ENCODE measurements around the gene THSD8. TPM values are rescaled to one million over a fixed set of nuclear protein-coding genes. Genes with fewer than 3 reads are reported as not detected.
"Not testable (repeated sequence)": the region's sequence is repeated elsewhere in the genome, so short reads cannot be mapped to it uniquely, and the experiment has no call there.

Gene THSD8
- total RNA-seq, 1 donor from 2014 or later: 0.82 TPM

DNA sequence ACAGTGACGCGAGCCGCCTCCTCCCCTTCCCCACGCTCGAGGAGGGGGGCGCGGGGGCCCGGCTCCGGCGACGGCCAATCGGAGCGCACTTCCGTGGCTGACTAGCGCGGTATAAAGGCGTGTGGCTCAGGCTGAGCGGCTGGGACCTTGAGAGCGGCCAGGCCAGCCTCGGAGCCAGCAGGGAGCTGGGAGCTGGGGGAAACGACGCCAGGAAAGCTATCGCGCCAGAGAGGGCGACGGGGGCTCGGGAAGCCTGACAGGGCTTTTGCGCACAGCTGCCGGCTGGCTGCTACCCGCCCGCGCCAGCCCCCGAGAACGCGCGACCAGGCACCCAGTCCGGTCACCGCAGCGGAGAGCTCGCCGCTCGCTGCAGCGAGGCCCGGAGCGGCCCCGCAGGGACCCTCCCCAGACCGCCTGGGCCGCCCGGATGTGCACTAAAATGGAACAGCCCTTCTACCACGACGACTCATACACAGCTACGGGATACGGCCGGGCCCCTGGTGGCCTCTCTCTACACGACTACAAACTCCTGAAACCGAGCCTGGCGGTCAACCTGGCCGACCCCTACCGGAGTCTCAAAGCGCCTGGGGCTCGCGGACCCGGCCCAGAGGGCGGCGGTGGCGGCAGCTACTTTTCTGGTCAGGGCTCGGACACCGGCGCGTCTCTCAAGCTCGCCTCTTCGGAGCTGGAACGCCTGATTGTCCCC, 10.4 kb upstream of the THSD8 start, which contains the start of gene JUNB:
JUNB (plus strand) TSS at position 142 of the 706 bp plus-strand sequence; CDS start at position 428, 286 bp downstream.
- FAIRE-seq: no peak
- DNase-seq (ENCODE audit: low spot score in 2 of 2): peak; percentile 89 to 96

DNA sequence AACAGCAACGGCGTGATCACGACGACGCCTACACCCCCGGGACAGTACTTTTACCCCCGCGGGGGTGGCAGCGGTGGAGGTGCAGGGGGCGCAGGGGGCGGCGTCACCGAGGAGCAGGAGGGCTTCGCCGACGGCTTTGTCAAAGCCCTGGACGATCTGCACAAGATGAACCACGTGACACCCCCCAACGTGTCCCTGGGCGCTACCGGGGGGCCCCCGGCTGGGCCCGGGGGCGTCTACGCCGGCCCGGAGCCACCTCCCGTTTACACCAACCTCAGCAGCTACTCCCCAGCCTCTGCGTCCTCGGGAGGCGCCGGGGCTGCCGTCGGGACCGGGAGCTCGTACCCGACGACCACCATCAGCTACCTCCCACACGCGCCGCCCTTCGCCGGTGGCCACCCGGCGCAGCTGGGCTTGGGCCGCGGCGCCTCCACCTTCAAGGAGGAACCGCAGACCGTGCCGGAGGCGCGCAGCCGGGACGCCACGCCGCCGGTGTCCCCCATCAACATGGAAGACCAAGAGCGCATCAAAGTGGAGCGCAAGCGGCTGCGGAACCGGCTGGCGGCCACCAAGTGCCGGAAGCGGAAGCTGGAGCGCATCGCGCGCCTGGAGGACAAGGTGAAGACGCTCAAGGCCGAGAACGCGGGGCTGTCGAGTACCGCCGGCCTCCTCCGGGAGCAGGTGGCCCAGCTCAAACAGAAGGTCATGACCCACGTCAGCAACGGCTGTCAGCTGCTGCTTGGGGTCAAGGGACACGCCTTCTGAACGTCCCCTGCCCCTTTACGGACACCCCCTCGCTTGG, 9.6 kb upstream of the THSD8 start:
- FAIRE-seq: no peak
- peak; percentile 43 to 65 for DNase-seq (ENCODE audit: low spot score in 2 of 2)

DNA sequence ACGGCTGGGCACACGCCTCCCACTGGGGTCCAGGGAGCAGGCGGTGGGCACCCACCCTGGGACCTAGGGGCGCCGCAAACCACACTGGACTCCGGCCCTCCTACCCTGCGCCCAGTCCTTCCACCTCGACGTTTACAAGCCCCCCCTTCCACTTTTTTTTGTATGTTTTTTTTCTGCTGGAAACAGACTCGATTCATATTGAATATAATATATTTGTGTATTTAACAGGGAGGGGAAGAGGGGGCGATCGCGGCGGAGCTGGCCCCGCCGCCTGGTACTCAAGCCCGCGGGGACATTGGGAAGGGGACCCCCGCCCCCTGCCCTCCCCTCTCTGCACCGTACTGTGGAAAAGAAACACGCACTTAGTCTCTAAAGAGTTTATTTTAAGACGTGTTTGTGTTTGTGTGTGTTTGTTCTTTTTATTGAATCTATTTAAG, 9.0 kb upstream of the THSD8 start:
- no peak for DNase-seq (ENCODE audit: low spot score in 2 of 2)
- FAIRE-seq: no peak

DNA sequence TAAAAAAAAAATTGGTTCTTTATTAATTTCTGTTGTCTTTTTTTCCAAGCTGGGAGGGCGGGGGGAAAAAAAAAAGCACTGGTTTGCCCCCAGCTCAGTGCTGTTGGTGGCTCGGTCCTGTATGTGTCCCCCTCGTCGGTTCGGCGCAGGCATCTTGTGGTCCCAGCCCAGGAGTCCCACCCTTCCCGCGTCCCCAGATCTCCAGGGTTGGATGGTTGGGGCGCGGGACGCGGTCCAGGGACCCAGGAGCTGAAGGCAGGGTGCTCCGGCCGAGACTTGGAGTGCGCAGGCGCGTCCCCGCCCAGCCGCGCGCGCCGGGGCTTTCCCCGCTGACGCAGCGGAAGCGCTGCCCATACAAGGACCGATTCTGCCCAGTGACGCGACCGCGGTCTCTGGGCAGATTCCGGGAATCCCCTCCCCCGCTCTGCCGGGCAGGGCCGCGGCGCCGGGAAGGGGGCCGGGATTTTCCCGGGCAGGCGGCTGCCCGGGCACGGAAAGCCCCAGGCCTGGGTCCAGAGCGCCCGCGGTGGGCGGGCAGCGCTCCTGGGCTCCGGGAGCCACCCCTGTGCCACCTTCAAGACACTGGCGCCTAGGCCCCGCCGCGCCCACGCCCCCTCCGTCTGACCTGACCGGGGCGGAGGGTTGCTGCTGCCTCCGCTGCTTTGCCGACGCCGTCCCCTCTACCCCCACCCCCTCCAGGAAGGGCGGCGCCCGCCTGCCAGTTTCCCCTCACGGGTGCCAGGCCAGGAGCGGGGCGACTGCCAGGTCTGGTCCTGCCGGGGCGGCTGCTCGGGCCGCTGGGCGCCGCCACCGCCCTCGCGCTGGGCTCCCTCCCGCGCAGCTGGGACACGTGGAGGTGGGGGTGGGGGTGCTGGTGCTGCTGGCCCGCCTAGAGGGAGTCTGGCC, 8.3 kb upstream of the THSD8 start:
- no peak for FAIRE-seq
- peak; percentile 97 to 100 for DNase-seq (ENCODE audit: low spot score in 2 of 2)

DNA sequence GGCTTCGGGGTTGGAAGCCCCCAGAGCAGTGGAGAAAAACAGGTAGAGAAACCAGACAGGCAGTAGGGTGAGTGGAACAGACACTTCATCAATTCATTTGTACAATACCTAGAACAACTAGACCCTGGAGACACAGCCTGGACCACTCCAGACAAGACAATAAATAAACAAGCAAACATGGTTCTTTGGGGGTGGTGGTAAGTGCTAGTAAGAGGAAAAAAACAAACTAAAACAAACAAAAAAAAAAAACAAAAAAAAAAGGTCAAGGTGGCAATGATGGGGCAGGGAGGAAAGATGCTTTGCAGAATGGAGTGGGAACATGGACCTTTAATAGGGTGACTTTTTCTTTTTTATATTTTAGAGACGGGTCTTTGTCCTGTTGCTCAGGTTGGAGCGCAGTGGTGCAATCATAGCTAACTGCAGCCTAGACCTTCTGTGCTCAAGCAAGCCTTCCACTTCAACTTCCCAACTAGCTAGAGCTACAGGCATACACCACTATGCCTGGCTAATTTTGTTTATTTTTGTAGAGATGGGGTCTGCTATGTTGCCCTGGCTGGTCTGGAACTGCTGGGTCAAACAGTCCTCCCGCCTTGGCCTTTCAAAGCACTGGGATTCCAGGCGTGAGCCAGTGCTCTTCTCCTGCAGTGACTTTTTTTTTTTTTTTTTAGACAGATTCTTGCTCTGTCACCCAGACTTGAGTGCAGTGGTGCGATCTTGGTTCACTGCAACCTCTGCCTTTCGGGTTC, 7.5 kb upstream of the THSD8 start:
- FAIRE-seq (no peak), DNase-seq (ENCODE audit: low spot score in 2 of 2) (no peak)

DNA sequence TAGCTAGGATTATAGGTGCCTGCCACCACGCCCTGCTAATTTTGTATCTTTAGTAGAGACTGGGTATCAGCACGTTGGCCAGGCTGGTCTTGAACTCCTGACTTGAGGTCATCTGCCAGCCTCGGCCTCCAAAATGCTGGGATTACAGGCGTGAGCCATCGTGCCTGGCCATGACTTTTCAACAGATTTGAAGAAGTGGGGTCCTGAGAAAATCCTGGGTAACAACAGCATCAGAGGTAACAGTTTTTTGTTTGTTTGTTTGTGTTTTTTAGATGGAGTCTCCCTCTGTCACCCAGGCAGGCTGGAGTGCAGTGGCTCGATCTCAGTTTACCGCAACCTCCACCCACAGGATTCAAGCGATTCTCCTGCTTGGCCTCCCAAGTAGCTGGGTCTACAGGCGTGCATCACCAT, 6.9 kb upstream of the THSD8 start:
- DNase-seq (ENCODE audit: low spot score in 2 of 2): no peak
- FAIRE-seq: no peak

DNA sequence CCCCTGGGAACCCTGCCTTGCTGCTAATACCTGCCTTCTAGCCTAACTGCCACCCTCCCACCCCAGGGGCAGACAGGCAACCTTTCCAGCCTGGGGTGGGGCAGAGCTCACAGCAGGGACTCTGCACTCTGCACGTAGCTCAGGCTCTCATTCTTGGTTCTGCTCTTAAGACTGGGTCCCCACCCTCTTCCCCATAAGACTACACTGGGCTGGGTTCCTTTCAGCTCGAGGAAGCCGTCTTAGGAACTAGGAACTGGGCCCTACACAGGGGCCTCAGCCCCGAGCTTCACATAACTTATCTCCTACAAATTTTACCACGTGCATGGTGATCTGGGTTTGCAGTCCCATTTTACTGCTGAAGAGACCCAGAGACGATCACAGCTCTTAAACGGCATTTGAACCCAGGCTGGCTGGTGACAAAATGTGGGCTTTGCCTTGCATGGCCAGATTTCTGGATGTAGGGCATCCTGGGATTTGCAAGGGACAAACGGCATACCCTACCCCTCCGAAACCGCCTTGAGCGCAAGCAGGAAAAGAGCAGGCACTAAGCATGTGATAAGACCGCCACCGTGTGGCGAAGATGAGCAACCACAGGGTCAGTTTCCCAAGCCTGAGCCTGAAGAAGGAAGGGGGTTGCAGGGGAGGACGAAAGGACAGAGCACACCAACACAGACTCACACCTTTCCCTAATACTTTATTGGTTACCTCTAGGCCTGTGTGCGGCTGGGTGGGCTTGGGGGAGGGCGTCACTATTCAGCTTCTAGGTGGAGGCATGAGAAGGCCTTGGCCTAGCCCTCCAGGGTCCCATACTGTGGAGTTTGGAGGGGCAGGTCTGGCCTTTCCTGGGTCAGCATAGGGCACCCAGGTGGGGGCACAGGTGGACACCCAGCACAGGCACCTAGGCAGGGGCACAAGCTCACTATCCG, 5.5 kb upstream of the THSD8 start:
- DNase-seq (ENCODE audit: low spot score in 2 of 2) (peak; percentile 64 to 69), FAIRE-seq (no peak)

DNA sequence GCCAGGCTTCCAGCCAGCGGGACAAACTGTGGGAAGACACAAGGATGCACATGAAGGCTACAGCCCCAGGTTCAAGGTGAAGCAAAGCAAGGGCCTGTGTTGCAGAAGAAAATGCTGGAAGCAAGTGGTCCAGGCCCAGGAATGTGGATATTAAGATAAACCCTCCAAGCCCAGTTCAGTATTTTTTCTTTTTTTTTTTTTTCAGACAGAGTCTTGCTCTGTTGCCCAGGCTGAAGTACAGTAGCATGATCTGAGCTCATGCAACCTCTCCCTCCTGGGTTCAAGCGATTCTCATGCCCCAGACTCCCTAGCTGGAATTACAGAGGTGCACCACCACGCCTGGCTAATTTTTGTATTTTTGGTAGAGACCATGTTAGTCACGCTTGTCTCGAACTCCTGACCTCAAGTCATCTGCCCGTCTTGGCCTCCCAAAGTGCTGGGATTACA, 4.7 kb upstream of the THSD8 start:
- FAIRE-seq (no peak), DNase-seq (ENCODE audit: low spot score in 2 of 2) (no peak)

DNA sequence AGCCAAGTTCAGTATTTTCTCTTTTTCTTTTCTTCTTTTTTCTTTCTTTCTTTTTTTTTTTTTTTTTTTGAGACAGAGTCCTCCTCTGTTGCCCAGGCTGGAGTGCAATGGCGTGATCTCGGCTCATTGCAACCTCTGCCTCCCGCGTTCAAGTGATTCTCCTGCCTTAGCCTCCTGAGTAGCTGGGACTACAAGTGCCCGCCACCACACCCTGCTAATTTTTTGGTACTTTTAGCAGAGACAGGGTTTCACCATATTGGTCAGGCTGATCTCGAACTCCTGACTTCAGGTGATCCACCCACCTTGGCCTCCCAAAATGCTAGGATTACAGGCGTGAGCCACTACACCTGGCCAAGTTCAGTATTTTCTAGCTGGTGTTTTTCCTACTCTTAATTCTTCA, 4.3 kb upstream of the THSD8 start:
- DNase-seq (ENCODE audit: low spot score in 2 of 2); FAIRE-seq: not testable (repeated sequence)

DNA sequence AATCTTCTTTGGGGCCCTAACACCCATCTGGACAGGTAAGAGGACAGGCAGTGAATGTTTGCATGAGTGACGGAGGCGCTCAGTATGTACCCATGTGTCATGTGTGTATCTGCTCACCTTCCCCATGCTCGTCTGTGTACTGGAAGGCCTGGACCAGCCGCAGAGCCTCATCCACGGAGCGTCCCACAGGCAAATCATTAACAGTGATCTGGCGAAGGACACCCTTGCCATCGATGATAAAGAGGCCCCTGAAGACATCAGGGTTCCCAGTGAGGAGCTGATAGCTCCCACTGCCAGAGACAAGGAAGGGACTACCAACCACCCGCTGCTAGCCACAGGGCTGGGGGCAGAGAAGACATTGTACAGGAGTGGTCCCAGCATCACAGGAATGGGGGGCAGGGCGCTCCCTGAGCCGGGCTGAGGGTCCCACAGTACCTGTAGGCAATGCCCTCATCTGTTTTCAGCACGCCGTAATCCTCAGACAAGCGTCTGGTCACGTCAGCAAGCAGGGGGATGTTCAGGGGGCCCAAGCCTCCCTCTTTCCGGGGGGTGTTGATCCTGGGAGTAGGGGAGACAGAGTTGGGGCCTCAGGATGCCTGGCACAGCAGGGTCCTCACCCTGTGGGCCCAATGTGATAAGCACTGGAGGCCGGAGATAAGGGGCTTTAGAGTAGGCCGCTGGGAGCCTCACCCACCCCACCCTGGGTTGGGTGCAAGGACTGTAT, 2.0 kb upstream of the THSD8 start:
- FAIRE-seq (no peak), DNase-seq (ENCODE audit: low spot score in 2 of 2) (no peak)

DNA sequence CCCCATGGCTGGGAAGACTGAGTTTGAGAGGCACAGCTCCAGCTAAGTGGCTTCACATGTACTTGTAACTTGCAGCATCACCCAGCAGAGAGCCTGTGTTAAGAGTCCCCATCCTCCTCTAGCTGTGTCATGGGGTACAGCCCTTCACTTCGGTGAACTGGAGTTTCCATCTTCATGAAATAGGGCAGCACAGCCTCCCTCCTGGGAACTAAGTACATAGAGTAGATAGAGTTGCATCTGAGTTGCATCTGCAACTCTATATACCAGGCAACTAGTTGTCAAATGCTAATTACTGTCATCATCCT, 1.5 kb upstream of the THSD8 start:
- no peak for DNase-seq (ENCODE audit: low spot score in 2 of 2)
- FAIRE-seq: no peak

DNA sequence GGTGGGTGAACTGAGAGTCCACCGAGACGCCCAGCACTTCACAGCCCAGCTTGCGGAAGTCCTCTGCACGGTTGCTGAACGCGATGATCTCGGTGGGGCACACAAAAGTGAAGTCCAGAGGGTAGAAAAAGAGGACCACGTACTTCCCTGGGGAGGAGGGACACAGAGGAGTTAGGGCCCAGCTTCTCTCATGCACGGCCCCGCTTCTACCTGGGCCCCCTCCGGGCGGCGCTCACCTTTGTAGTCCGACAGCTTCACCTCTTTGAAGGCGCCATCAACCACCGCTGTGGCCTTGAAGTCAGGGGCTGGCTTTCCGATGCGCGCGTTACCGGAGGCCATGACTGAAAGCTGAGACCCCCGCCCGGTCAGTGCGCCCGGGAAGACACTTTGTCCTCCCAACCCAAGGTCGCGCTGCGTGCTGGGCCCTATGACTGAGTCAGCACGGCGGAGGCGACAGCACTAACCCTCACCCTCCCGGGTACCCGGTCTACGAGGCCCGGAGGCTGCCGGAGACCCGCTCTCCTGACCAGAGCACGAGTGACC, 875 bp upstream of the THSD8 start:
- no peak for FAIRE-seq

DNA sequence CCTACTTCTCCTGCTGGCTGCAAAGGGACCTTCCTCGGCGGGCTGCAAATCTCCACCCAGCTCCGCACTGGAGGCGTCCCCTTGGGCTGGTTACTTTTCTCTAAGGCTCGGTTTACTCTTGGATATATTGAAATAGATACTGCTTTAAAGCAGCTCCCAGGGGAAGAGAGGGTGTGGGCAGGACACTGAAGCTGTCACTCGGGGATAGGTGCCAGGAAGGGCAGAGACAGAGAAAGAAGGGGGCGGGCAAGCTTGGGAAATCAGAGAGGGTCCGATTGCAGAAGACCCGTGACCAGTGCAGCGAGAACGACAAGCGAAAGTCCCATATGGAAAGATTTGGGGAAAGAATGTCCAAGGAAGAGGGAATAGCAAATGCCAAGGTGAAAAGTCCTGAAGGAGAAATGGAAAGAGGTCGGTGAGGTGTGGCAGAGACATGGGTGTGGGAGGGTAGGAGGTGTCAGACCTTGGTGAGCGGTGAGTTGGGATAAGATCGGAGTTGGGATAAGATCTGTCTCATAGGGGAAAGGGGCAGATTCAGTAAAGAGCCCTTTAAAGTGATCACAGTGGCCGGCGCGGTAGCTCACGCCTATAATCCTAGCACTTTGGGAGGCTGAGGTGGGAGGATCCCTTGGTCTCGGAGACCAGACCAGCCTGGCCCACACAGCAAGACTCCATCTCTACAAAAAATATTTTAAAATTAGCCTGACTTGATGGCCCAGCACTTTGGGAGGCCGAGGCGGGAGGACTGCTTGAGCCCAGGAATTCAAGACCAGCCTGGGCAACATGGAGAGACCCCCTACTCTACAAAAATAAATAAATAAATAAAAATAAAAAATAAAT, 618 bp downstream of the THSD8 start:
- DNase-seq (ENCODE audit: low spot score in 2 of 2) (peak; percentile 57 to 59), FAIRE-seq (no peak)

More for the DNA sequence above, 875 bp upstream of the THSD8 start:
- DNase-seq (ENCODE audit: low spot score in 2 of 2): peak in 1 of 2 donors; percentile 49

DNA sequence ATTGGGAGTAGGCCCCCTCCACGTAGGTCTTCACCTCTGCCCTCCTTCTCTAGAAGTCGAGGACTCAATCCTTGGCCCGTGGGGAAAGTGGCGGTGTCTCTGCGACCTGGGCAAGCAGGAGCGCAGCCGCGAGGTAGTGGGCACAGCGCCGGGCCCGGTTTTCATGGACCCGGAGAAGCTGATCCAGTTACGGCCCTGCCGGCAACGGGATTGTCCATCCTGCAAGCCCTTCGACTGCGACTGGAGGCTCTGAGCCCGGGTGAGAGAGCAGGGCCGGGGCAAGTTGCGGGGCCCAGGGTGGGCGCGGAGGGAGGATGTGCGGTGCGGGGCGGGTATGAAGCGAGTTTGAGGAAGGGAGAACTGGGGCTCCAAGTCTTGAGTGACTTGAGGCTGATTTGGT, 2.2 kb downstream of the THSD8 start:
- FAIRE-seq (no peak), DNase-seq (ENCODE audit: low spot score in 2 of 2) (no peak)

DNA sequence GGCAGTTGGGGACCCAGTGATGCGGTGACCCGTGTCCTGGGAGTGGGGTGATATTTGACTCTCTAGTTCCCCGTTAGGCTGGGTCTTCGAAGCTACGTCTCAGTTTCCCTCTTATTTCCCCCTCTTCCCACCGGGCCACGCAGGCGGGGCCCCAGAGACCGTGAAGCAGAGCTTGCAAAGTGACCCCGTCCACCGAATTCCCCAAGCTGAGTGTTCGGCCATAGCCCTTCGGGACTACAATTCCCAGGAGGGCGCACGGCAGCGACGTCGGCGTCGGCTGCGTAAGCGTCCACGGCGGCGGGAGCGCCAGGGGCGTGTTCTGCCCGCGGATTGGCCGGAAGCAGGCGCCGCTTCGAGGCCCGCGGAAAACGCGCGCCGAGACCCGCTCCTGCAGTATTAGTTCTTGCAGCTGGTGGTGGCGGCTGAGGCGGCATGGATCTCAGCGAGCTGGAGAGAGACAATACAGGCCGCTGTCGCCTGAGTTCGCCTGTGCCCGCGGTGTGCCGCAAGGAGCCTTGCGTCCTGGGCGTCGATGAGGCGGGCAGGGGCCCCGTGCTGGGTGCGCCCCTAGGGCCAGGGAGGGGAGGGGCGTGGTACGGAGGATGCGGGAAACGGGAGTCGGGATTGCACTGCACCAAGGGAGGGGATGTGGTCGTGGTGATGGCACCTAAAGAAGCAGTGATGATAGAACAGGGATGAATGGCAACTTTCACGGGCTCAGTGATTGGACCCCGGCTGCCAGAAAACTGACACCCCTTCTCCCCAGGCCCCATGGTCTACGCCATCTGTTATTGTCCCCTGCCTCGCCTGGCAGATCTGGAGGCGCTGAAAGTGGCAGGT, 4.6 kb downstream of the THSD8 start, which contains the start of gene RNASEH2A:
RNASEH2A (plus strand) TSS at position 343 of the 840 bp plus-strand sequence; CDS start at position 433, 90 bp downstream.
- peak; percentile 94 to 97 for DNase-seq (ENCODE audit: low spot score in 2 of 2)
- no peak for FAIRE-seq

DNA sequence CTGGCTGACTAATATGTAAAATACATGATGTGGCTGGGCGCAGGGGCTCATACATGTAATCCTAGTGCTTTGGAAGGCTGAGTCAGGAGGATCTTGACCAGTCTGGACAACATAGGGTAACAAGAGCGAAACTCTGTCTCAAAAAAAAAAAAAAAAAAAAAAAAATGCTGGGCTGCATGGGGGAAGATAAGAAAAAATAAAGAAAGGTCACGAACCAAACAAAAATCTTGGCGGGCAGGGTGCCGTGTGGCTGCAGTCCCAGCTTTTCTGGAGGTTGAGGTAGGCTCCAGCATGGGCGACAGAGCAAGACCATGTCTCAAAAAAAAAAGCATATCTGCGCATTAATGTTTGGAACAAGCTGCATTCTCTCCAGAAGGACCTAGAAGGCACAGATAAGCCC, 13.2 kb downstream of the THSD8 start:
- FAIRE-seq (no peak), DNase-seq (ENCODE audit: low spot score in 2 of 2) (no peak)

Data from frontal cortex (tissue), 4 donors.